D341Med (cell line): ENCODE results near the gene SMOC2.
"Not testable (repeated sequence)": the region's sequence is repeated elsewhere in the genome, so short reads cannot be mapped to it uniquely, and the experiment has no call there.

Experiments
- DNase-seq: peaks from one replicate; pipeline ENCODE4 v3.0.0; 2012; ENCODE audit warnings: low spot score

The SMOC2 gene

DNA sequence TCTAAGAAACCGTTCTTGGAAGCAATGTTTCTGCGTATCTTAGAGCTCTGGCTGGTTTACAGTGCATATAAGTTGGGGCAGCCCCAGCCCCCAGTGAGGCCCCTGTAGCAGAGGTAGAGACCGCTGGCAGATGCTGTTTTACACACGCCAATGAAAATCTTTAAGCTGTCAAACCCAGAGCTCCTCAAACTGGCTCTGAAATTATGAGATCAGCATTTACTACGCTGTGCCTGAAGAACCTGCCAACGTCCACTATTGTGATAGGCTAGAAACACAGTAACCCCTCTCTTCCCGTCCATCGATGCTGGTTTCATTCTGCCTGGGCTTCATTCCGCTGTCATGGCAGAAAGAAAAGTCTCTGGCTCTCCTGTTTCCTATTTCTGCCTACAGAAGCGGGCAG, 160.6 kb downstream of the SMOC2 start:
- DNase-seq: no peak

GRCh38 chr6:168602576-168602975, 161.6 kb downstream of the SMOC2 start:
- no peak for DNase-seq

DNA sequence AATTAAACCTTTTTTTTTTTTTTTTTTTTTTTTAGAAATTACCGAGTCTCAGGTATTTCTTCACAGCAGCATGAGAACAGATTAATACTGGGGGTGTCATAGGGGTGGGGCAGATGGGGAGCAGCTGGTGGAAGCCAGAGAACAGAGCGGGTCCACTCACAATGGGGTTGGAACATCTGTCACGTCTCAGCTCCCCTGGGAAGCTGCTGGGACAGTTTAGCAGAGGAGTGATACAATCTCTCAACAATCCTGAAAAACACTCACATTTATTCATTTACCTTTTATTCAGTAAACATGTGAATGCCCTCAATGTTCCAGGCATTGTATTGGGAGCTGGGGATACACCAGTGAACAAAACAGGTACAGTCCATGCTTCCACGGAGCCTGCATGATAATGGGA, 162.2 kb downstream of the SMOC2 start:
- no peak for DNase-seq

- no peak for DNase-seq
Measured at GRCh38 chr6:168605964-168606363, 165.0 kb downstream of the SMOC2 start.

GRCh38 chr6:168606722-168607121, 165.7 kb downstream of the SMOC2 start:
- no peak for DNase-seq

DNA sequence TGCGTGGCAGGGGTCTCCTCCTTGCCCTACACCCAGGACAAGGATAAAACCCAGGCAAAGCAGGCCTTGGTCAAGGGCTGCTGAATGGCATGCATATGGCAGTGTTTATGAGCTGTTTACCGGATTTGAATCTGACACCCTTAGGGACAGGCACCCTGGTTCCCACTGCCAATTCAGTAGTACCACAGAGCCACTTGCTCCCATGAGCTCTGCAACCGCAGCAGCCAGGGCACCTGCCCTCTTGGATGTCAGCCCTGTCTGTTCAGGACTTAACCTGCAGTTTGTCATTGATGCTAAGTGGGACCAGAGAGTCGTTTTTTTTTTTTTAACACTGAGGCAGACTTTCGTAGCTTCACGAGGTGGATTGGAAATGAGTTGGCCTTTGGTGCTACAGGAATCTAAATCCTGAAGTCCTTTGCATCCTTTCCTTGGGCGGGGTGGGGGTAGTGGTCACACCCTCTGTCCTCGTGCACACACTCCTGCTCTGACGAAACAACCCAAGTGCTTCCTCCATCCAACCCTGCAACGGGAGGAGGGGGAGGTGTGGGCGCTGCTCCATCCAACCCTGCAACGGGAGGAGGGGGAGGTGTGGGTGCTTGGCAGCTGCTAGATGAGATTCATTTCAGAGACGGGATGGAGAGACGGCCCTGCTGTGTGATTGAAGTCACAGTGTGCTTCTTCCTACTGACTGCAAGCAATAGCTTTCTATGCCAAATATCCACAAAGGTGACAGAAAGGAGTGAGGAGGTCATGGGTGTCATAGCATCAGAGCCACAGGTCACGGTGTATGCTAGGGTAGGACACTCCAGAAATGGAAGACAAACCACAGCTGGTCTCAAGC, 166.5 kb downstream of the SMOC2 start:
- DNase-seq: no peak

DNA sequence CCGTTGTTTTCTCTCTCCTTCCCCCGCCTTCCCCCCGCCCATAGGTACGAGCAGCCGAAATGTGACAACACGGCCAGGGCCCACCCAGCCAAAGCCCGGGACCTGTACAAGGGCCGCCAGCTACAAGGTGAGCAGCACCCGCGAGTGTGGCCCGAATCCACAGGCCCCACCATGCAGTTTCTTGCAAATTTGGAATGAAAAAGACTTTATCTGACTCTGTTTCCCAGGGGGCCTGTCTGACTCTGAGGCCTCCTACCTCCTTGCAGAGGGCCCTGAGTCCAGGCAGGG, 167.1 kb downstream of the SMOC2 start:
- DNase-seq: no peak

DNA sequence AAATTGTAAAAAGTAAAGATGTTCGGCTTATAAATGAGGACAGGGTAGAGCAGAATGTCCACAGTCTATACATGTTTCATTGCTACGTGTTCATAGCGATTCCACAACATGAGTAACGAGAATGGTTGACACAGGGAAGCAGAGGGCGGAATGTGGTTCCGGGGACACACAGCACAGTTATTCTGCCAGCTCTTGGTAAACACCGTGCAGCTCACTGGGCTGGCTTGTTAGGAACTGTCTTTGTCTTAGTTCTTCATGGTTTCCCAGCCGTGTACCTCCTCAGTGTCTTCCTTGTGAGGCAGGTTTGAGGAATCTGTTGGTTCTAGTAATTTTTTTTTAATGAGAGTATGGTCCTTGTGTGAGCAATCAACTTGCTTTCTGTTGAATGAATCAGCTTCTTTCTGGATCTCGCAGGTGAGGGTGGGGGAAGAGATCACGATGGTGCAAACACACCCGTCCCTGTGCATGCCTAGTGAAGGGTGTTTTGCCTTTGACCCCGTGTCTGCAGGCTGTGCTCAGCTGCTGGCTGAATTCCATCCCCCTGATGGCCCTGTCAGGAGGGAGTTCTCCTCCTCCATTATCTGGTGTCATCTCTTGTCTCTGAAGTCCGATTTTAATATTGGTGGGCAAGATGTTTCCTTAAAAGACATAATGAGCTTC, 168.2 kb downstream of the SMOC2 start:
- no peak for DNase-seq

GRCh38 chr6:168609914-168610490, 169.0 kb downstream of the SMOC2 start:
- DNase-seq: no peak

GRCh38 chr6:168610966-168611365, 170.0 kb downstream of the SMOC2 start:
- not testable (repeated sequence) for DNase-seq

DNA sequence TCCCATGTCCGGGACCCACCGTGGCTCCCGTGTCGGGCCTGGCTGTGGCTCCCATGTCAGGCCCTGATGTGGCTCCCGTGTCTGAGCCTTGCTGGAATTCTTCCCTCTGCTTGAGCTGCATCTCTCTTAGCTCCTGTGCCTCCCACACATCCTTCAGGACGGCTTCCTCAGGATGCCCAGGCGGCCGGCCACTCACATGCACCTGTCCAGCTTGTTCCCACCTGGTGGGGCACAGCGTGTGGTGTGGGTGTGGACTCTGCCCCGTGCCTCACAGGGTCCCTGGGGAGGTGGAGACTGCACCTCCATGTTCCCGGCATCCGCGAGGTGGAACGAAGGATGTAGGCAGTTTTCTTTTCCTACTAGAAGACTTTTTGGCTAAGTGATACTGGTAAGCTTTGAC, 170.7 kb downstream of the SMOC2 start:
- DNase-seq: no peak

DNA sequence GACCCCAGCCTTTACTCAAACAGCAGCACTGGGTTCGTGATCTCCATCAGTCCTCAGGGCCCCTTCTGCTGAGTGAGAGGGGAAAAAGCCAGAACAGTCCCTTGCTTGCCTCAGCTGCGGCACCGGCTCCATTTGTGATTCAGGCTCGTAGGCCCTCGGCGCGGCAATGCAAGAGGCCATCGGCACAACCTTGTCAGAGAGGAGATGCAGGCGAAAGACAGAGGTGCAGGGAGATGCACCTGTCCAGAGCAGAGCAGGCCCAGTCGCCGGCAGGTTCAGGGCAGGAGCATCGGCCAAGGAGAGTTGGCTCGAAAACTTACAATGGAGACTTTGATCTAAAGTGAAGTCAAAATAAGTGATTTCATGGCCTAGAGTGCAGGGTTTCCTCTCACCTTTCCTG, 171.6 kb downstream of the SMOC2 start:
- DNase-seq: no peak

GRCh38 chr6:168615837-168616236, 174.9 kb downstream of the SMOC2 start:
- no peak for DNase-seq

- DNase-seq: no peak
Measured at GRCh38 chr6:168616816-168617765, 176.1 kb downstream of the SMOC2 start.

GRCh38 chr6:168618546-168619315, 177.7 kb downstream of the SMOC2 start:
- DNase-seq: no peak

- no peak for DNase-seq
Measured at GRCh38 chr6:168619560-168620314, 178.8 kb downstream of the SMOC2 start.

- DNase-seq: no peak
Measured at GRCh38 chr6:168620578-168620977, 179.6 kb downstream of the SMOC2 start.

- DNase-seq: no peak
Measured at GRCh38 chr6:168623736-168624135, 182.8 kb downstream of the SMOC2 start.

DNA sequence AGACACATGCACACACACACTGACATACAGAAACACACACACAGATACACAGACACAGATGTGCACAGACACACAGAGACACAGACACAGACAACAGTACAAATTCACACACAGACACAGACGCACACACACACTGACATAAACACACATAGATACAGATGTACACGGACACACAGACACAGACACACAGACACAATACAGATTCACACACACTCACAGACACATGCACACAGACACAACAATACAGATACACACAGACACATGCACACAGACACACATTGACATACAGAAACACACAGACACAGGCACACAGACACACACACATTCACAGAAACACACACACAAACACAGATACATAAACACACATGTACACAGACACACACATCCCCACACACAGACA, 183.6 kb downstream of the SMOC2 start:
- no peak for DNase-seq

- no peak for DNase-seq
Measured at GRCh38 chr6:168624948-168625347, 184.0 kb downstream of the SMOC2 start.

DNA sequence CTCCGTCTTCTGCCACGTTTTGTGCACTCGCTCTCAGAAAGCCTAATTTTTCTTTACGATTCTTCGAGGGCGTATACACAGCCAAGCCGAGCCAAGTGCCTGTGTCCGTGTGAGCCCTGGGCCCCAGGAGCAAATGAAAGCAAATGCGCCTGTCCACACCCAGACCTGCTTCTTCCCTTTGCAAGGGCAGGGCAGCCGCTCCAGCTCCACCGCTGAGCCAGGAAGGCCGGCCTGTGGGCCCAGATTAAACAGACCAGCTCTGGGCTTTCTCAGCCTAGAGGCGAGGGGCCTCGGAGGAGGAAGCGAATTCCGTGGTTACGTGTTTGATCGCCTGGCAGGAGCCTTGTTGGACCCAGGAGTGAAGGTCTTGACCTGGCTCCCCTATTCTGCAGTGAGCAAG, 184.6 kb downstream of the SMOC2 start:
- DNase-seq: no peak
